GM13976 (cell line): Measurements from ENCODE around the gene ADPRM.

ENCODE experiments used
- DNase-seq: peaks from one replicate; pipeline ENCODE4 v3.0.0; 2012; ENCODE audit warnings: low spot score
- CTCF ChIP-seq: IDR thresholded peaks from 2 replicates; pipeline ENCODE4 v1.5.1; 2012; ENCODE audit warnings: borderline replicate concordance, mild to moderate bottlenecking; ENCODE audit not compliant: insufficient read depth; ENCODE audit errors: extremely low read depth, missing control alignments, control extremely low read depth
- in situ Hi-C: fragments of 300-500 bp; cut with MboI; formaldehyde crosslinking; loops from one replicate; pipeline ENCODE4 v1.12.0; 2022; ENCODE audit warnings: low sequenced_read_pairs, mixed read lengths, inconsistent platforms; ENCODE audit not compliant: unreplicated experiment

Gene ADPRM

GRCh38 chr17:10741416-10742135 lies 44.2 kb downstream of the ADPRM start:
- TF ChIP-seq CTCF: no peak
- DNase-seq: no peak
- in situ Hi-C loops: no loop called here

- in situ Hi-C loops: no loop called here
- DNase-seq: no peak
- TF ChIP-seq CTCF: no peak
These were observed 45.0 kb downstream of the ADPRM start for GRCh38 chr17:10742431-10742830.

- DNase-seq: no peak
- no peak for TF ChIP-seq CTCF
- in situ Hi-C loops: no loop called here
These were observed 46.1 kb downstream of the ADPRM start for GRCh38 chr17:10743316-10744009.

- no peak for DNase-seq
- TF ChIP-seq CTCF: no peak
- in situ Hi-C loops: no loop called here
These were observed 47.2 kb downstream of the ADPRM start for GRCh38 chr17:10744501-10745000.

- no peak for TF ChIP-seq CTCF
- in situ Hi-C loops: no loop called here
- DNase-seq: no peak
These were observed 47.8 kb downstream of the ADPRM start for GRCh38 chr17:10745231-10745630.

- in situ Hi-C loops: no loop called here
- no peak for DNase-seq
These were observed 51.3 kb downstream of the ADPRM start for GRCh38 chr17:10748531-10749181.

More at GRCh38 chr17:10748531-10749181, 51.3 kb downstream of the ADPRM start:
- no peak for TF ChIP-seq CTCF
